ENCODE data around the gene MARCHF3. TPM values are rescaled to one million over a fixed set of nuclear protein-coding genes. Genes with fewer than 3 reads are reported as not detected.

The MARCHF3 gene
- total RNA-seq, result 1 to 10 TPM; 3.3 to 7.5 (median 3.9) TPM
- 1 to 10 TPM; 2.8 to 4.9 TPM for polyA plus RNA-seq

- 0% methylated on average over 83 to 97 of the region's 97 CpGs for whole genome bisulfite sequencing, 2 donors
- H3K4me3 ChIP-seq, result peak within 1 kb of the TSS; percentile 40 to 94 (median 72)
- no peaks in the 10 kb centered on the region for H3K9me3 ChIP-seq
- DNase-seq (peak; percentile 93 to 98 (median 97)), FAIRE-seq (no peak), ATAC-seq (peak; percentile 96 to 99 (median 98))
- peak within 1 kb of the TSS; percentile 67 to 90 (median 86) for H3K27ac ChIP-seq
- H3K36me3 ChIP-seq, result no peaks in the 10 kb centered on the region
- H3K4me1 ChIP-seq, result peaks cover 0 to 10% (median 4%) of the 10 kb centered on the region in 3 donors
- peak in 2 of 4 donors; percentile 7 to 16 for TF ChIP-seq CTCF (IDR thresholded peaks at IDR 0.05)
- H3K27me3 ChIP-seq, result no peaks in the 10 kb centered on the region
- intact Hi-C loops (cut with DNase I), result no loop called here
These were observed at the start of gene MARCHF3 for GRCh38 chr5:127030259-127031146. Gene MARCHF3 (minus strand): TSS chr5:127030558. CDS start chr5:126918171, 112,387 bp downstream.

GRCh38 chr5:127079994-127080491 is 49.7 kb upstream of the MARCHF3 start:
- no peak for DNase-seq
- no peak for FAIRE-seq
- intact Hi-C loops (cut with DNase I), result no loop called here
- H3K27me3 ChIP-seq, result no peaks in the 10 kb centered on the region
- no peak overlapping the region for H3K27ac ChIP-seq
- no peak for ATAC-seq
- no peak overlapping the region for H3K4me3 ChIP-seq
- no peak for TF ChIP-seq CTCF (IDR thresholded peaks at IDR 0.05)
- H3K9me3 ChIP-seq, result no peaks in the 10 kb centered on the region
- H3K4me1 ChIP-seq, result no peaks in the 10 kb centered on the region
- WGBS, 2 donors, result 49 to 51% methylated on average over 9 of the region's 9 CpGs
- H3K36me3 ChIP-seq, result no peaks in the 10 kb centered on the region

GRCh38 chr5:127077366-127077765 is 47.0 kb upstream of the MARCHF3 start:
- no peak for TF ChIP-seq CTCF (IDR thresholded peaks at IDR 0.05)
- Histone ChIP-seq H3K36me3 (no peaks in the 10 kb centered on the region), H3K27ac (no peak overlapping the region), H3K9me3 (no peaks in the 10 kb centered on the region), H3K4me1 (no peaks in the 10 kb centered on the region), H3K4me3 (no peak overlapping the region), H3K27me3 (no peaks in the 10 kb centered on the region)
- 24 to 30% methylated on average over 1 of the region's 1 CpG for WGBS, 2 donors
- intact Hi-C loops (cut with DNase I), result no loop called here
- FAIRE-seq, result no peak
- no peak for DNase-seq
- no peak for ATAC-seq

GRCh38 chr5:127076315-127077129 is 46.2 kb upstream of the MARCHF3 start:
- Histone ChIP-seq H3K4me1 (no peaks in the 10 kb centered on the region), H3K4me3 (no peak overlapping the region), H3K9me3 (no peaks in the 10 kb centered on the region), H3K27me3 (no peaks in the 10 kb centered on the region), H3K36me3 (no peaks in the 10 kb centered on the region), H3K27ac (no peak overlapping the region)
- intact Hi-C loops (cut with DNase I), result no loop called here
- DNase-seq, result no peak
- no peak for ATAC-seq
- no peak for FAIRE-seq
- no peak for TF ChIP-seq CTCF (IDR thresholded peaks at IDR 0.05)
- WGBS, 2 donors, result 58 to 63% methylated on average over 4 of the region's 4 CpGs

Data from pancreas (tissue), 10 donors.